Liver (tissue), 3 donors: ENCODE data around the gene MFSD11.

Source experiments
- EGR1 ChIP-seq, 2 donors: IDR thresholded peaks; 2 replicates each; pipeline ENCODE4 v1.6.1; 2016 to 2018; ENCODE audit warnings: antibody characterized with exemption in 2 of 2, low read depth in 2 of 2
- FOXA1 ChIP-seq: IDR thresholded peaks from 2 replicates; pipeline ENCODE4 v1.6.1; 2016; ENCODE audit warnings: antibody characterized with exemption
- HNF4G ChIP-seq: IDR thresholded peaks from 2 replicates; pipeline ENCODE4 v1.6.1; 2016; ENCODE audit warnings: antibody characterized with exemption
- JUND ChIP-seq, 2 donors: IDR thresholded peaks; 2 replicates each; pipeline ENCODE4 v1.6.1; 2016; ENCODE audit warnings: antibody characterized with exemption in 2 of 2
- NR2F2 ChIP-seq: IDR thresholded peaks from 2 replicates; pipeline ENCODE4 v1.6.1; 2016; ENCODE audit warnings: antibody characterized with exemption
- RAD21 ChIP-seq, 2 donors: IDR thresholded peaks; 2 replicates each; pipeline ENCODE4 v1.6.1; 2016; ENCODE audit warnings: antibody characterized with exemption in 2 of 2, mild to moderate bottlenecking in 2 of 2
- RXRA ChIP-seq, 2 donors: IDR thresholded peaks; 2 replicates each; pipeline ENCODE4 v1.6.1; 2017 to 2018; ENCODE audit warnings: antibody characterized with exemption in 2 of 2, mild to moderate bottlenecking in 1 of 2
- SP1 ChIP-seq: IDR thresholded peaks from 2 replicates; pipeline ENCODE4 v1.6.1; 2018; ENCODE audit warnings: antibody characterized with exemption, mild to moderate bottlenecking
- TAF1 ChIP-seq: conservative IDR thresholded peaks from 2 replicates; pipeline ENCODE4 v1.6.1; 2016; ENCODE audit warnings: antibody characterized with exemption, mild to moderate bottlenecking
- YY1 ChIP-seq: IDR thresholded peaks from 2 replicates; pipeline ENCODE4 v1.6.1; 2016; ENCODE audit warnings: antibody characterized with exemption, mild to moderate bottlenecking
- TF ChIP-seq, protein P1 (sequence below): fragments of 150-350 bp; IDR thresholded peaks from 2 replicates; pipeline ENCODE4 v1.5.1; 2017; ENCODE audit warnings: improper control_type of control experiment, low read depth, low read length; ENCODE audit not compliant: missing input control
- TF ChIP-seq, protein P2 (sequence below): IDR thresholded peaks from 2 replicates; pipeline ENCODE4 v1.6.1; 2016; ENCODE audit warnings: antibody characterized with exemption
- TF ChIP-seq, protein P3 (sequence below): IDR thresholded peaks from 2 replicates; pipeline ENCODE4 v1.6.1; 2016; ENCODE audit warnings: antibody characterized with exemption
- TF ChIP-seq, protein P4 (sequence below): IDR thresholded peaks from 2 replicates; pipeline ENCODE4 v1.6.1; 2016; ENCODE audit warnings: antibody characterized with exemption
- donor health status: healthy.
- donor health status: healthy.

DNA sequence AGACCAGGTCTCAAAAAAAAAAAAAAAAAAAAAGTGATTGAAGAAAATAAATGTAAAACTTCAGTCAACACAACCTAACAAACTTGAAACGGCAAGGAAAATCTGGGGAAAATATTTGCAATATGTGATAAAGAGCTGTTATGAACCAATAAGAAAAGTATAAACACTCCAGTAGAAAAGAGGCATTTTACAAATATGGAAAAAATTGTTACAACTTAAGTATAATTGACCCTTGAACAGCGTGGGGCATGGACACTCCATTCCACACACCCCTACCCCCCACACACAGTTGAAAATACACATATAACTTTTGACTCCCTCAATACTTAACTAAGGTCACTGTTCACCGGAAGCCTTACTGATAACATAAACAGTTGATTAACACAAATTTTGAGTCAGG, 20.7 kb downstream of the MFSD11 start:
- TF ChIP-seq, protein P1, sequence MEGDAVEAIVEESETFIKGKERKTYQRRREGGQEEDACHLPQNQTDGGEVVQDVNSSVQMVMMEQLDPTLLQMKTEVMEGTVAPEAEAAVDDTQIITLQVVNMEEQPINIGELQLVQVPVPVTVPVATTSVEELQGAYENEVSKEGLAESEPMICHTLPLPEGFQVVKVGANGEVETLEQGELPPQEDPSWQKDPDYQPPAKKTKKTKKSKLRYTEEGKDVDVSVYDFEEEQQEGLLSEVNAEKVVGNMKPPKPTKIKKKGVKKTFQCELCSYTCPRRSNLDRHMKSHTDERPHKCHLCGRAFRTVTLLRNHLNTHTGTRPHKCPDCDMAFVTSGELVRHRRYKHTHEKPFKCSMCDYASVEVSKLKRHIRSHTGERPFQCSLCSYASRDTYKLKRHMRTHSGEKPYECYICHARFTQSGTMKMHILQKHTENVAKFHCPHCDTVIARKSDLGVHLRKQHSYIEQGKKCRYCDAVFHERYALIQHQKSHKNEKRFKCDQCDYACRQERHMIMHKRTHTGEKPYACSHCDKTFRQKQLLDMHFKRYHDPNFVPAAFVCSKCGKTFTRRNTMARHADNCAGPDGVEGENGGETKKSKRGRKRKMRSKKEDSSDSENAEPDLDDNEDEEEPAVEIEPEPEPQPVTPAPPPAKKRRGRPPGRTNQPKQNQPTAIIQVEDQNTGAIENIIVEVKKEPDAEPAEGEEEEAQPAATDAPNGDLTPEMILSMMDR, result no peak
- TF ChIP-seq TAF1, result no peak
- no peak for TF ChIP-seq RAD21 (IDR thresholded peaks at IDR 0.05)
- no peak for TF ChIP-seq RXRA (IDR thresholded peaks at IDR 0.05)
- TF ChIP-seq EGR1 (IDR thresholded peaks at IDR 0.05; ENCODE audit: low read depth in 2 of 2), result no peak
- TF ChIP-seq SP1, result no peak
- TF ChIP-seq YY1, result no peak
- TF ChIP-seq, protein P2, sequence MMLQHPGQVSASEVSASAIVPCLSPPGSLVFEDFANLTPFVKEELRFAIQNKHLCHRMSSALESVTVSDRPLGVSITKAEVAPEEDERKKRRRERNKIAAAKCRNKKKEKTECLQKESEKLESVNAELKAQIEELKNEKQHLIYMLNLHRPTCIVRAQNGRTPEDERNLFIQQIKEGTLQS, result no peak
- TF ChIP-seq, protein P3, sequence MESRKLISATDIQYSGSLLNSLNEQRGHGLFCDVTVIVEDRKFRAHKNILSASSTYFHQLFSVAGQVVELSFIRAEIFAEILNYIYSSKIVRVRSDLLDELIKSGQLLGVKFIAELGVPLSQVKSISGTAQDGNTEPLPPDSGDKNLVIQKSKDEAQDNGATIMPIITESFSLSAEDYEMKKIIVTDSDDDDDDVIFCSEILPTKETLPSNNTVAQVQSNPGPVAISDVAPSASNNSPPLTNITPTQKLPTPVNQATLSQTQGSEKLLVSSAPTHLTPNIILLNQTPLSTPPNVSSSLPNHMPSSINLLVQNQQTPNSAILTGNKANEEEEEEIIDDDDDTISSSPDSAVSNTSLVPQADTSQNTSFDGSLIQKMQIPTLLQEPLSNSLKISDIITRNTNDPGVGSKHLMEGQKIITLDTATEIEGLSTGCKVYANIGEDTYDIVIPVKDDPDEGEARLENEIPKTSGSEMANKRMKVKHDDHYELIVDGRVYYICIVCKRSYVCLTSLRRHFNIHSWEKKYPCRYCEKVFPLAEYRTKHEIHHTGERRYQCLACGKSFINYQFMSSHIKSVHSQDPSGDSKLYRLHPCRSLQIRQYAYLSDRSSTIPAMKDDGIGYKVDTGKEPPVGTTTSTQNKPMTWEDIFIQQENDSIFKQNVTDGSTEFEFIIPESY, result no peak
- TF ChIP-seq JUND (IDR thresholded peaks at IDR 0.05), result no peak
- TF ChIP-seq FOXA1, result no peak
- TF ChIP-seq NR2F2, result no peak
- TF ChIP-seq, protein P4, sequence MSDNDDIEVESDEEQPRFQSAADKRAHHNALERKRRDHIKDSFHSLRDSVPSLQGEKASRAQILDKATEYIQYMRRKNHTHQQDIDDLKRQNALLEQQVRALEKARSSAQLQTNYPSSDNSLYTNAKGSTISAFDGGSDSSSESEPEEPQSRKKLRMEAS, result no peak
- no peak for TF ChIP-seq HNF4G
